SJSA1 (cell line): ENCODE measurements around the gene CLMP. TPM values are rescaled to one million over a fixed set of nuclear protein-coding genes. Genes with fewer than 3 reads are reported as not detected.

Source experiments
- DNase-seq, 2 experiments: peaks; one replicate each; pipeline ENCODE4 v3.0.0-alpha.2; 2015 to 2020; ENCODE audit warnings: low spot score in 2 of 2, low read depth in 1 of 2
- H3K27ac ChIP-seq: fragments of 250-450 bp; sonication (Bioruptor Pico); 2 replicates; pipeline ENCODE4 v1.5.1; 2020; ENCODE audit warnings: mild to moderate bottlenecking, moderate library complexity
- H3K27me3 ChIP-seq: fragments of 250-450 bp; sonication (Bioruptor Pico); replicated peaks from 2 replicates; pipeline ENCODE4 v1.5.1; 2020; ENCODE audit warnings: mild to moderate bottlenecking, moderate library complexity
- H3K36me3 ChIP-seq: fragments of 250-450 bp; sonication (Bioruptor Pico); 2 replicates; pipeline ENCODE4 v1.5.1; 2020; ENCODE audit warnings: mild to moderate bottlenecking
- H3K4me1 ChIP-seq: fragments of 250-450 bp; sonication (Bioruptor Pico); replicated peaks from 2 replicates; pipeline ENCODE4 v1.6.1; 2021; ENCODE audit warnings: mild to moderate bottlenecking
- H3K4me3 ChIP-seq: fragments of 250-450 bp; sonication (Bioruptor Pico); 2 replicates; pipeline ENCODE4 v1.5.1; 2020; ENCODE audit warnings: mild to moderate bottlenecking
- H3K9me3 ChIP-seq: fragments of 250-450 bp; sonication (Bioruptor Pico); replicated peaks from 2 replicates; pipeline ENCODE4 v1.5.1; 2020; ENCODE audit warnings: mild to moderate bottlenecking
- total RNA-seq: library from RNA; depleted of rRNA; stranded (reverse); fragments of >200 nt; shearing (Covaris generic); gene quantifications from 2 replicates; pipeline ENCODE4 v1.2.3, GENCODE V29; 2014

CLMP gene
- total RNA-seq, 1 experiment from 2014 or later: 21.6 TPM

GRCh38 chr11:123230346-123230745 lies 35.3 kb upstream of the CLMP start:
- Histone ChIP-seq H3K27me3 (no peaks in the 10 kb centered on the region), H3K36me3 (no peaks in the 10 kb centered on the region), H3K4me1 (no peaks in the 10 kb centered on the region), H3K27ac (no peak overlapping the region), H3K4me3 (no peak overlapping the region), H3K9me3 (no peaks in the 10 kb centered on the region)
- no peak for DNase-seq

DNA sequence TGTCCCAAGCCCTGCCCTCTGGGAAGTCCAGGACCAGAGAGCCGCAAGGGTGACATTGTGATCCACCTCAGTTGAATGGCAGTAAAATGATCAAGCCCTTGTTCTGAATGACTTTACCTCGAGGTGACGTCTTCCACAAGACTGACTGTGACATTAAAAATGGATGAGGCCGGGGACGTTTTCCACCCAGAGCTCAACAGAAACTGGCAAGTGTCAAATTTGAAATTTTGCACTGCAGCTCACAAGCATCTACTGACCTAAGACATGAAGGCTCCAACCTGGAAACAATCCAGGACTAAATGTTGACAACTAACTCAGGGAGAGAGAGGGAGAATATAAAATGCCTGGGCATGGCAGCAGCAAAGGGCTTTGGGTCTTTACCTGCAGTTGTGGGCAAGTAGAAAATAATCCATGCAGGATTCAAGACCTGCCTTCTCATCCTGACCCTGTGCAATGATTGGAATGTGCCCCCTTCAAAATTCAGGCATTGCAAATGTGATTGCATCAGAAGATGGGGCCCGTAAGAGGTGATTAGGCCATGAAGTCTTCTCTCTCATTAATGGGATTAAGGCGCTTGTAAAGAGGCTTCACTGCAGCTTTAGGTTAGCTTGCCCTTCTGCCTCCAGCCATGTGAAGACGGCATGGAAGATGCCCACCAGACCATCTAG lies 33.6 kb upstream of the CLMP start:
- H3K4me3 ChIP-seq: no peak overlapping the region
- H3K27ac ChIP-seq: no peak overlapping the region
- H3K4me1 ChIP-seq: no peaks in the 10 kb centered on the region
- no peaks in the 10 kb centered on the region for H3K9me3 ChIP-seq
- no peak for DNase-seq
- no peaks in the 10 kb centered on the region for H3K36me3 ChIP-seq
- no peaks in the 10 kb centered on the region for H3K27me3 ChIP-seq

DNA sequence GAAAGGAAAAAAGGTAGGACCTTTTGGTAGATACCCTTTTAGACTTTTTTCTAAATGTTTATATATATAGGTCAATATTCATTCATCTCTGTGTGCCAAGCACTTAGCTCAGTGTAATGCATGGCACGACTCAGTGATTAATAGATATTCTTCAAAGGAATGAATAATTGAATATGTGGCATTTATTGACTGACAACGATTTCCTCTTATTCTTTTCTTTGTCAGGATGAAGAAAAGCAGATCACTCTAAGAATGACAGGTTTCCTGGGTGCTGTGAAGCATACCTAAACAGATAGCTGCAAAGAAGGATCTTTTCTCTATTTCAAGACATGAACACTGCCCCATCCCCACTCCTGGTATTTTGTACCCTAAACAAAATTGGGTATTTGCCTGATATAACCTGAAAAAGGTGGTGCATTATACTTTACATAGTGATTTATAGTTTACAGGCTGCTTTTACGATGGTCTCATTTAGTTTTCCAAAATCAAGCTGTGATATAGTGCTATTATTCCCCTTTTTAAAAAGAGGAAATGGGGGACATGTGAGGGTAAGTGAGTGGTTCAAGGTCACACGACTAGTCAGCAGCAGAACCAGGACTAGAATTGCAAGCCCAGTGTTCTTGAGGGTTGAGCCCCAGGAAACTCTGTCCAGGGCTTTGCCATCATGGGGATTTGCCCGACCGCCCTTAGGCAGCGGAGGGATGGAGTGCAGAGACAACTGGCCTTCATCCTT lies 32.9 kb upstream of the CLMP start:
- Histone ChIP-seq H3K36me3 (no peaks in the 10 kb centered on the region), H3K4me1 (no peaks in the 10 kb centered on the region), H3K27ac (no peak overlapping the region), H3K4me3 (no peak overlapping the region), H3K9me3 (no peaks in the 10 kb centered on the region), H3K27me3 (no peaks in the 10 kb centered on the region)
- DNase-seq: no peak

DNA sequence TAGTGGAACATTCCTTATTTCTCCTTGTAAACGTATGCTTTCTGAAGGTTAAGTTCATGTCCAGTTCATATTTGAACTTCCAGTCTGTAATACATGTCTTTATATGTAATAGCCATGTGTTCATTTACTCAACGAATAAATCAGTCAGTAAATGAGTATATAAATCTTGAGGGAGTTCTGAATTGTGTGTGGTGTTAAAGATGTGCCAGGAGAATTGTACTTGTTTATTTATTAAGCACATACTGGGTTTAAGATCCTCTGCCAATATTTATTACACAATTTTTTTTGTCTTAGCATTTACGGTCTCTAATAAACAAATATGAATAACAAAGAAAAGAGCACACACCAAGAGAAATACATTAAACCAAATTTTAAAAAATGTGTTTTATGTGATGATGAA lies 26.5 kb upstream of the CLMP start:
- DNase-seq: no peak
- H3K4me3 ChIP-seq: no peak overlapping the region

GRCh38 chr11:123221096-123221561 lies 26.1 kb upstream of the CLMP start:
- no peak overlapping the region for H3K27ac ChIP-seq
- H3K9me3 ChIP-seq: no peaks in the 10 kb centered on the region
- H3K4me3 ChIP-seq: no peak overlapping the region
- H3K4me1 ChIP-seq: peaks cover 17% of the 10 kb centered on the region
- no peak for DNase-seq
- no peaks in the 10 kb centered on the region for H3K27me3 ChIP-seq
- no peaks in the 10 kb centered on the region for H3K36me3 ChIP-seq

More for the DNA sequence above, 26.5 kb upstream of the CLMP start:
- H3K4me1 ChIP-seq: peaks cover 17% of the 10 kb centered on the region
- no peaks in the 10 kb centered on the region for H3K27me3 ChIP-seq
- no peak overlapping the region for H3K27ac ChIP-seq
- no peaks in the 10 kb centered on the region for H3K9me3 ChIP-seq
- no peaks in the 10 kb centered on the region for H3K36me3 ChIP-seq

DNA sequence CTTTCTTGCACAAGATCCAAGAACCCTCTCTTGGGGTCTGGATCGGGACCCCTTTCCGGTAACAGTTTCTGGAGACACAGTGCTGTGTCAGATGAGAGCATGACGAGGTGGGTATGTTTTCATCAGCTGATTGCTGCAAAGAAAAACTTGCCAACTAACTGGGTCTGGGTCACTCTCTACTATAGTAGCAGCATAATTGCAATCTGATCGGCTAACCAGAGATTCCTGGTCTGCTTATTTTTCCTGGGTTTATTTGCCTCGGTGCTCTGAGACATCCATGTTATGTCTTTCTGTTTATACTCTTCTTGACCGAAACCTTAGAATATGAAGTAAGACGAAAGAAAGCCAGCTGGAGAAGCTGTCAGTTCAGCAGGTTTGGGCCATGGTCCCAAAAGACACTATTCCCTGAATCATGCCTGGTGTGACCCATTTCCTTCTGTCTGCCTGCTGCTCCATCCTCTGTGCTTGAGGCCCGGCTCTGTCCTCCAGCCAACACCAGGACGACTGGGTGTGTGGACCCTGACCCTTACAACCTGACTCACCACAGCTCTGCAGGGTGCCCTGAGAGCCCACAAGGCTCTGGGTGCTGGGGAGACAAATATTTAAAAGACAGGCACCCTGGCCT lies 24.1 kb upstream of the CLMP start:
- Histone ChIP-seq H3K27me3 (no peaks in the 10 kb centered on the region), H3K4me3 (no peak overlapping the region), H3K36me3 (no peaks in the 10 kb centered on the region), H3K4me1 (peaks cover 17% of the 10 kb centered on the region), H3K27ac (no peak overlapping the region), H3K9me3 (no peaks in the 10 kb centered on the region)
- DNase-seq: no peak

GRCh38 chr11:123218451-123218850 lies 23.4 kb upstream of the CLMP start:
- H3K4me1 ChIP-seq: peaks cover 17% of the 10 kb centered on the region
- H3K27ac ChIP-seq: peak overlapping the region; percentile 58

GRCh38 chr11:123217897-123218296 lies 22.8 kb upstream of the CLMP start:
- H3K9me3 ChIP-seq: no peaks in the 10 kb centered on the region
- H3K27ac ChIP-seq: peak overlapping the region; percentile 58
- H3K36me3 ChIP-seq: no peaks in the 10 kb centered on the region
- DNase-seq: no peak
- H3K4me1 ChIP-seq: peaks cover 17% of the 10 kb centered on the region
- no peak overlapping the region for H3K4me3 ChIP-seq
- H3K27me3 ChIP-seq: no peaks in the 10 kb centered on the region

More at GRCh38 chr11:123218451-123218850, 23.4 kb upstream of the CLMP start:
- Histone ChIP-seq H3K36me3 (no peaks in the 10 kb centered on the region), H3K4me3 (no peak overlapping the region), H3K9me3 (no peaks in the 10 kb centered on the region), H3K27me3 (no peaks in the 10 kb centered on the region)
- DNase-seq: no peak

GRCh38 chr11:123216249-123216648 lies 21.2 kb upstream of the CLMP start:
- DNase-seq: no peak
- H3K9me3 ChIP-seq: no peaks in the 10 kb centered on the region
- no peaks in the 10 kb centered on the region for H3K36me3 ChIP-seq
- H3K4me3 ChIP-seq: no peak overlapping the region
- peaks cover 31% of the 10 kb centered on the region for H3K4me1 ChIP-seq
- H3K27me3 ChIP-seq: no peaks in the 10 kb centered on the region
- no peak overlapping the region for H3K27ac ChIP-seq

DNA sequence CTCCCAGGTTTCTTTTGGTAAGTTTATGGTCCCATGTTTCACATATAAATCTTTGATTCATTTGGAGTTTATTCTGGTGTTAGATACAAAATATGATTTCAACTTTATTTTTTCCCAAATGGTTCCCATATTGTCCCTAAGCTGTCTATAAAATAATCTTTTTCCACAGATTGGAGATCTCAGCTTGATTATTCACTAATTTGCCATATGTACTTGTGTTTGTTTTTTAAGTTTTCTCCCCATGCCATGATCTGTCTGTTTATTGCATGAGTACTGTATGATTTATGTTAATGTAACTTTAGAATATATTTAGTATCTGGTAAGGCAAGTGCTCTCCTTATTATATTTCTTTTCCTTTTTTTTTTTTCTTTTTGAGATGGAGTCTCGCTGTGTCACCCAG lies 19.9 kb upstream of the CLMP start:
- Histone ChIP-seq H3K4me1 (peaks cover 34% of the 10 kb centered on the region), H3K4me3 (no peak overlapping the region), H3K36me3 (no peaks in the 10 kb centered on the region), H3K27ac (no peak overlapping the region), H3K27me3 (no peaks in the 10 kb centered on the region), H3K9me3 (no peaks in the 10 kb centered on the region)
- no peak for DNase-seq

DNA sequence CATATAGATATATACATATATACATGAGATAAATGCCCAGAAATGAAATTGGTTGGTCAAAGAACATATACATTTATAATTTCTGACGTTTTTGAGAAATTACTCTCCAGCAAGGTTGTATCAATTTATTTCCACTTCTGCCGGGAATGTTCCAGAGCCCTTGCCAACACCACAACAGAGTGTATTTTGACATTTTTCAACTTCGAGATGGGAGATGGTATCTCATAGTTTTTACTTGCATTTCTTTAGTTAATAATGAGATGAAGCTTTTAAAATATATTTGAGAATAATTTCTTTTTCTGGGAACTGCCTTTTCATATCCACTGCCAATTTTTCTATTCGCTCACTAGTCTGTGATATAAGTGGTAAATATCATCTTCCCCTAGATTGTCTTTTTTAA lies 19.3 kb upstream of the CLMP start:
- Histone ChIP-seq H3K9me3 (no peaks in the 10 kb centered on the region), H3K27me3 (no peaks in the 10 kb centered on the region), H3K4me3 (no peak overlapping the region), H3K4me1 (peaks cover 34% of the 10 kb centered on the region), H3K36me3 (no peaks in the 10 kb centered on the region), H3K27ac (no peak overlapping the region)
- DNase-seq: no peak

GRCh38 chr11:123213307-123213771 lies 18.3 kb upstream of the CLMP start:
- no peaks in the 10 kb centered on the region for H3K27me3 ChIP-seq
- no peak for DNase-seq
- H3K36me3 ChIP-seq: no peaks in the 10 kb centered on the region
- H3K27ac ChIP-seq: no peak overlapping the region
- no peaks in the 10 kb centered on the region for H3K9me3 ChIP-seq
- H3K4me3 ChIP-seq: no peak overlapping the region
- peaks cover 24% of the 10 kb centered on the region for H3K4me1 ChIP-seq

DNA sequence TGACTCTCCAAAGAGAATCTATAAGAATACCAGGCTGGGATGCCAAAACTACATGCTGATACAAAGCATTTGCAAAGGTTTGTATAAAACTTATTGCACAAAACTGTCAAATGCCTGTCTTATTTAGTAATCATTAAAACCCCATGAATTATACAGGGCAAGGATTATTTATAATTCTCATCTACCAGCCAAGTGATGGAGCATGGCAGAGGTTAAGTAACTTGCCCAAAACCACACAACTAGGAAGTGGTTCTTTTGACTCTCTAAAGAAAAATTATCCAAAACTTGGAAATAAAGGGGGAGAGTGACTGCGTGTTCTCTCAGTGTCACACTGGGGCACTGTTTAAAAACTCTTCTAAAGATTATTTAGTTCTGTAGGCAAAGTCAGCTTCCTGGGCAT lies 17.4 kb upstream of the CLMP start:
- Histone ChIP-seq H3K4me3 (no peak overlapping the region), H3K27ac (peak overlapping the region; percentile 66; the same call in 1 of the 2 replicates)
- DNase-seq: no peak

DNA sequence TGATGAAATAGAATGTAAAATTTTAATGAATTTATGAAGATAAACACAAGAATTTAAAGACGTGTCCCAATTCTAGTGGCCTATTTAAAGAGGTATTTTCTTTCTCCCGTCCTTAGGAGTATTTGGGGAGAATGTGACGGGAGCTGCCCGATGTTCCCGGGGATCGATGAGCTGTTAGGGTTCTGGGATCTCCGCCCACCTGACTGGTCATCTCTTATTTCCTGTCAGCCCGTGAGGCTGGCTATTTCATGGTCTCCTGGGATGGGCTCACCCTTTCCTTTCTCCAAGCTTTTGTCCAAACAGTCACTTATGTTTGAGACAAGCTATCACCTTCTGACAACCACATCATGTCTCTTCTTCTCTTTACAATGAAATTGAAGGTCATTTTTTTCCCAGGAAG lies 16.9 kb upstream of the CLMP start:
- Histone ChIP-seq H3K4me3 (no peak overlapping the region), H3K4me1 (peaks cover 17% of the 10 kb centered on the region), H3K27me3 (no peaks in the 10 kb centered on the region), H3K36me3 (no peaks in the 10 kb centered on the region), H3K9me3 (no peaks in the 10 kb centered on the region), H3K27ac (peak overlapping the region; percentile 66)
- DNase-seq: no peak

More for the DNA sequence above, 17.4 kb upstream of the CLMP start:
- no peaks in the 10 kb centered on the region for H3K27me3 ChIP-seq
- peaks cover 17% of the 10 kb centered on the region for H3K4me1 ChIP-seq
- H3K36me3 ChIP-seq: no peaks in the 10 kb centered on the region
- H3K9me3 ChIP-seq: no peaks in the 10 kb centered on the region
